Smooth muscle cell of trachea (primary cell): ENCODE data around the gene ELMO3. TPM values are rescaled to one million over a fixed set of nuclear protein-coding genes. Genes with fewer than 3 reads are reported as not detected.

Source experiments
- total RNA-seq: library from RNA; depleted of rRNA; stranded (reverse); fragments of >200 nt; gene quantifications from 2 replicates; pipeline ENCODE4 v1.2.1, GENCODE V29; 2014

ELMO3 gene, protein sequence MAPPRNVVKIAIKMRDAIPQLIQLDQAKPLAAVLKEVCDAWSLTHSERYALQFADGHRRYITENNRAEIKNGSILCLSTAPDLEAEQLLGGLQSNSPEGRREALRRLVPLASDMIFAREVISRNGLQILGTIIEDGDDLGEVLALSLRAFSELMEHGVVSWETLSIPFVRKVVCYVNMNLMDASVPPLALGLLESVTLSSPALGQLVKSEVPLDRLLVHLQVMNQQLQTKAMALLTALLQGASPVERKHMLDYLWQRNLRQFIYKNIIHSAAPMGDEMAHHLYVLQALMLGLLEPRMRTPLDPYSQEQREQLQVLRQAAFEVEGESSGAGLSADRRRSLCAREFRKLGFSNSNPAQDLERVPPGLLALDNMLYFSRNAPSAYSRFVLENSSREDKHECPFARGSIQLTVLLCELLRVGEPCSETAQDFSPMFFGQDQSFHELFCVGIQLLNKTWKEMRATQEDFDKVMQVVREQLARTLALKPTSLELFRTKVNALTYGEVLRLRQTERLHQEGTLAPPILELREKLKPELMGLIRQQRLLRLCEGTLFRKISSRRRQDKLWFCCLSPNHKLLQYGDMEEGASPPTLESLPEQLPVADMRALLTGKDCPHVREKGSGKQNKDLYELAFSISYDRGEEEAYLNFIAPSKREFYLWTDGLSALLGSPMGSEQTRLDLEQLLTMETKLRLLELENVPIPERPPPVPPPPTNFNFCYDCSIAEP
- total RNA-seq = 0.29 and 0.66 TPM in 2 replicates

GRCh38 chr16:67199011-67199807 lies at the start of gene ELMO3:
ELMO3 (plus strand) TSS chr16:67199131; CDS start chr16:67199327, 196 bp downstream.

DNA sequence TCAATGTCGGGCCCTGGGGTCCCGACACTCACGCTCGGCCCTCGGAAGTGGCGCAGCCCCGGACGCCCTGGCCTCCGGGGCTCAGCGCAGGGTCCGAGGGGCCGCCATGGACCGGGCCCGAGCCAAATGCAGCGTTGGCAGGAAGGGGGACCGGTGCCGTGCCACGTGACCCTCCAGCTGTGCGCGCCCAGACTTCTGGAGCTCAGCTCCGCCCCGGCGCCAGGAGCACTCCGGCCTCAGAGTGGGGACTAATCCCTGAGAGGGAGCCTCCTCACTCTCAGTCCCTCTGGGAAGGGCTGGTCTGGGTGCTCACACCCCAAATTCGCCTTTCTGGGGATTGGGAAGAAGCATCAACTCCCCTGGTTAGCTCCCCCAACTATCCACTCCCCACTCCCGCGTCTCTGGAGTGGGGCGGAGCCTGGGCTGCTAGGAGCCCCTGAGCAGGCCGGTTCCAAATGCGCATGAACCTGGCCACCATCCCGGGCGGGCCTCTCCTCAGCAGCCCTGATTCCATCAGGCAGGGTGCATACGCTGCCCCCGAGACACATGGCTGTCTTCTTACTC lies 48.0 kb upstream of the ELMO3 start, which contains the start of gene B3GNT9:
Gene B3GNT9, minus strand, starts transcription at position 166 of the 564 bp plus-strand sequence. CDS start 513 bp downstream, outside the sequence.

DNA sequence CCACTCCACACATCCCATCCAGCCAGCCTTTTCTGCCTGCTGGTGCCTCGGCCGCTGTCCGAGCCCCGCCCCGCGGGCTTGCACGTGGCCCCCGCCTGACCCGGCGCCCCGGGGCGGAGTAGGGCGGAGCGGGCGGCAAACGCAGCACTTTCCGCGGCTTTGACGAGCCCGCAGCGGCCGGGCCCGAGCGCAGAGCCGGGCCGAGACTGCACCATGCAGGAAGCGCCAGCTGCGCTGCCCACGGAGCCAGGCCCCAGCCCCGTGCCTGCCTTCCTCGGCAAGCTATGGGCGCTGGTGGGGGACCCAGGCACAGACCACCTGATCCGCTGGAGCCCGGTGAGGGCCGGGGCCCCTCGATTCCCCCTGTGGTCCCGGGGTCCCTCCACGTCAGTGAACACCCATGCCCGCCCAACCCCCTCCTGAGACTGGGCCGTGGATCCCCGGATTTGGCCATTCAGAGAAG lies 34.3 kb upstream of the ELMO3 start, which contains the start of gene HSF4:
Gene HSF4, plus strand, starts transcription at position 147 of the 463 bp plus-strand sequence. Its CDS starts 67 bp downstream, at position 214.

DNA sequence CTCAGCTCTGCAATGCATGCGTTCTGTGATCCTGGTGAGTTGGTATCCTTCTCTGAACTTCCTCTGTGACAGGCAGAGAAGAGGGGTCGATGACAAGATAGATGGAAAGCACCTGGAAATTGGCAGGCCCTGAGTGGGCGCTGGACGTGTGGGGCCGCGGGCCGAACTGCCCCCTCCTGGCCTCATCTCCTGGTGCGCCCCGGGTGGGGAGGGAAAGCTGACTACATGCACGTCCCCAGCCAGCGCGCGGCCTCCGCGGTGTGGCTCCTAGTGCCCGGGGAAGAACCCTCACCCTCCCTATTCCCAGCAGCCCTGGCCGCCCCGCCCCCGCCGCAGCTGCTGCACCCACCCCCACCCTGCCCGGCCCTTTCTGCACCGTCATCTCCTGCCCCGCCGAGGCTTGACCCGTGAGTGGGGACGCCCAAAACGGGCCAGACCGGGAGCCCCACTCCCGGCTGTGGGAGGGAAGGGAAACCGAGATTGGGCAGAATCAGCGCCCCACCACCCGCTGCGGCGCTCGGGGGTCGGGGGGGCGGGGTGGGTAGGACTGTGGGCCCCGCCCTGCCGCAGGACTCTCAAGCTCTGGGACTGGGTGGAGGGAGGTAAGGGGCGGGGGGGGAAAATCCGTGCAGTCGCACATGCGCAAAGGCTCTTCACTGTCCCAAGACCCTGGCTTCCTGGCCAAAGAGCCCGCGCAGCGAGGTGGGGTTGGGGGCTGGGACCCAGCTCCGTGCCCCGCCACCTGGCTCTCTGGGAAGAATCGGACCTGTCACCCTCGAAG lies 28.6 kb upstream of the ELMO3 start, which contains the start of gene NOL3:
Gene NOL3, plus strand, starts transcription at position 371 of the 781 bp plus-strand sequence.

GRCh38 chr16:67183627-67184452 lies 15.1 kb upstream of the ELMO3 start, which contains the start of gene MATCAP1:
MATCAP1 (minus strand) TSS chr16:67183963; CDS start chr16:67180610, 3,353 bp downstream.

DNA sequence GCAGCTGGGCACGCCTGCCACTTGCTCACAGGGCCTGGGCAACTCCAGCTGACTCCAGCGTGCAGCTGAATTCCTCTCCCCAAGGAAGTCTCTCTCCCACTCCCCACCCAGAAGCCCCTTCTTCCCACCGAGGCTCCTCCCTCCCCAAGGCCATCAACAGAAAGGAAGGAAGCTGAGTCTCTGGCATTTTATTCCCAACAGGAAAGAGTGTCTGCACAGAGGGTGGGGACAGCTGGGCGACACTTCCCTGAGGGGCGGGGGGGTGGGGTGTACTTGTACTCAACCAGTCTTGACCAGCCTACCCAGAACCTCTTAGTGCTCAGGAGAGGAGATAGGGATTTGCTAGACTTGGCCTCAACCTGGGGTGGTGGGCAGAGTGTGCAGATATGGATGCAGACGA lies 8.9 kb upstream of the ELMO3 start, which contains the start of gene EXOC3L1:
Gene EXOC3L1, minus strand, starts transcription at position 96 of the 400 bp plus-strand sequence. CDS start 460 bp downstream, outside the sequence.

GRCh38 chr16:67191995-67192681 lies 6.8 kb upstream of the ELMO3 start, which contains the start of gene E2F4:
E2F4 (plus strand) TSS chr16:67192155; CDS start chr16:67192228, 73 bp downstream.

GRCh38 chr16:67226804-67227566 lies 28.1 kb downstream of the ELMO3 start, which contains the start of gene TMEM208:
TMEM208 (plus strand) TSS chr16:67227130; CDS start chr16:67227219, 89 bp downstream.

DNA sequence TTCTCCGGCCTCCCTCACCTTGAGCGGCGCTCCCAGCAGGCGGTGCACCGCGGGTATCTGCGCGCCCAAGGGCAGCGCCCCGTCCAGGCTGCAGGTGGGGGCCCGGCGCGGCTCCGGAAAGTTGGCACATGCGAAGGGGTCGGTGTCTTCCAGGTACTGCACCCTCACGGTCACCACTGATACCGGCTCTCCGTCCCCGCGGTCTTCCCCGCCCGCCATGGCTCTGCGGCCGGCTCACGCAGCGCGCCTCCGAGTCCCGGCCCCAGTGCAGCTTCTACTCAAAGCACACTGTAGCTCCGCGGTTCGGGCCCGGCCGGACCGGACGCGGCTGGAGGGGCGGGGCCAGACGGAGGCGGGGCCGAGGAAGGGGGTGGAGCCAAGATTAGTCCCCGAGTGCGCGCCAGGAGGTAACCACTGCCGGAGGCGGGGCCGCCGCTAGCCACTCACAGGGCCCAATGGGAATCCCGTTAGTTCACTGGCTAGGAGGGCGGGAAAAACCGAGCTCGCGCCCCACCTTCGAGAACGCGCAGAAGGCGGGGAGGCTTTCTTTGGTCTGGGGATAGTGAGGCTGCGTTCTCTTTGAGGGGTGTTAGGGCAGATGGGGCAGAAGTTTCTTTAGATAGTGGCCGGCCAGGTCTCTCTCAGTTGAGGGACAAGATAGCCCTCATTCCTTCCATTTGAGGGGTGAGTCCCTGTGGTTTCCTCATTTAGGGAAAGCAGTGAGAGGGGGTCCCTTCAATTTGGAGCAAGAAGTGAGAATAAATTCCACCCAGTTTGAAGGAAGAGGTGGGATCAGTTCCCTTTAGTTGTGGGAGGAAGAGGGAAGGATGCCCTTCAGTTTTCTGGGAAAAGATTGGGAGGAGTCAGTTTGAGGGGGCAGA lies 48.5 kb downstream of the ELMO3 start, which contains the start of gene FHOD1:
Gene FHOD1, minus strand, starts transcription at position 290 of the 881 bp plus-strand sequence. Its CDS starts 71 bp downstream, at position 219.

GRCh38 chr16:67248401-67249177 lies 49.7 kb downstream of the ELMO3 start, which contains the start of gene SLC9A5:
SLC9A5 (plus strand) TSS chr16:67248979; CDS start chr16:67249015, 36 bp downstream.

Other genes starting within 250 kb of the ELMO3 start
- gene CES3, start 237.9 kb upstream of the ELMO3 start, total RNA-seq = 0.66 and 1.9 TPM in 2 replicates
- 1.6 and 6.5 TPM in 2 replicates for gene CES4A, start 210.5 kb upstream of the ELMO3 start, total RNA-seq
- 53.4 and 89.9 TPM in 2 replicates for gene CBFB, start 170.0 kb upstream of the ELMO3 start, total RNA-seq
- 16.0 and 19.4 TPM in 2 replicates for gene PHAF1, start 89.2 kb upstream of the ELMO3 start, total RNA-seq
- gene B3GNT9, start 48.1 kb upstream of the ELMO3 start, total RNA-seq = 55.6 and 102 TPM in 2 replicates
- 25.3 and 35.1 TPM in 2 replicates for gene TRADD, start 39.2 kb upstream of the ELMO3 start, total RNA-seq
- 21.7 and 26.3 TPM in 2 replicates for gene FBXL8, start 39.2 kb upstream of the ELMO3 start, total RNA-seq
- gene HSF4, start 34.4 kb upstream of the ELMO3 start, total RNA-seq = 12.9 and 50.4 TPM in 2 replicates
- gene NOL3, start 28.6 kb upstream of the ELMO3 start, total RNA-seq = 12.8 and 18.5 TPM in 2 replicates
- 20.8 and 24.9 TPM in 2 replicates for gene MATCAP1, start 15.2 kb upstream of the ELMO3 start, total RNA-seq
- gene EXOC3L1, start 9.0 kb upstream of the ELMO3 start, total RNA-seq = 0.17 TPM in 1 of 2 replicates, not detected in the other
- gene E2F4, start 7.0 kb upstream of the ELMO3 start, total RNA-seq = 51.5 and 63.2 TPM in 2 replicates
- 32.6 and 42.9 TPM in 2 replicates for gene TMEM208, start 28.0 kb downstream of the ELMO3 start, total RNA-seq
- gene FHOD1, start 48.4 kb downstream of the ELMO3 start, total RNA-seq = 15.7 and 16.6 TPM in 2 replicates
- gene SLC9A5, start 49.8 kb downstream of the ELMO3 start, total RNA-seq = 1.3 and 2.3 TPM in 2 replicates
- gene PLEKHG4, start 80.4 kb downstream of the ELMO3 start, total RNA-seq = 29.2 and 55.1 TPM in 2 replicates
- gene KCTD19, start 127.6 kb downstream of the ELMO3 start, total RNA-seq = 0.50 and 0.87 TPM in 2 replicates
- 0.50 and 0.73 TPM in 2 replicates for gene LRRC36, start 127.7 kb downstream of the ELMO3 start, total RNA-seq
- 1.0 and 2.2 TPM in 2 replicates for gene TPPP3, start 194.4 kb downstream of the ELMO3 start, total RNA-seq
- 9.9 and 10.9 TPM in 2 replicates for gene ZDHHC1, start 217.3 kb downstream of the ELMO3 start, total RNA-seq
- 0.15 and 0.66 TPM in 2 replicates for gene HSD11B2, start 232.0 kb downstream of the ELMO3 start, total RNA-seq